Lower leg skin (tissue), 3 donors: ENCODE measurements around the gene SOX6.

Experiments
- POLR2A ChIP-seq, 2 donors: fragments of 450-650 bp; IDR thresholded peaks; one replicate each; pipeline ENCODE4 v1.6.1; 2016 to 2017; ENCODE audit warnings: antibody characterized with exemption in 2 of 2, mild to moderate bottlenecking in 1 of 2, moderate library complexity in 1 of 2
- TF ChIP-seq, protein P1 (sequence below), 3 donors: fragments of 450-650 bp; IDR thresholded peaks; one replicate each; pipeline ENCODE4 v1.5.1; 2016; ENCODE audit warnings: antibody characterized with exemption in 3 of 3, mild to moderate bottlenecking in 3 of 3, moderate library complexity in 2 of 3

DNA sequence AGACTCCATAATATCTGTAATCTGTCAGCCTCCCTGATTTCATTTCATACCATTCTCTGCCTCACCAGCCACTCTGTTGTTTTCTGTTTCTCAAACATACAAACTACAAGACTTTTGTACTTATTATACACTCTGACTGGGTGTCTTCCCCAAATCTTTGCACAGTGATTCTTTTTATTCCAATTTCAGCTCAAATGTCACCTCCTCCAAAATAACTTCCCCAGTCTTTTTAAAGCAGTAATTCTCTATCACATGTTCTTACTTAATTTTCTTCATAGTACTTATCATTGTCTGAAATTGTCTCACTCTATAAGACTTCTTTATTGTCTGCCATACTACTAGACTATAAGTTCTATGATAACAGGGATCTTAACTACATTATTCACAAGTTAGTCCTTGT lies 19.6 kb downstream of the SOX6 start:
- TF ChIP-seq, protein P1, sequence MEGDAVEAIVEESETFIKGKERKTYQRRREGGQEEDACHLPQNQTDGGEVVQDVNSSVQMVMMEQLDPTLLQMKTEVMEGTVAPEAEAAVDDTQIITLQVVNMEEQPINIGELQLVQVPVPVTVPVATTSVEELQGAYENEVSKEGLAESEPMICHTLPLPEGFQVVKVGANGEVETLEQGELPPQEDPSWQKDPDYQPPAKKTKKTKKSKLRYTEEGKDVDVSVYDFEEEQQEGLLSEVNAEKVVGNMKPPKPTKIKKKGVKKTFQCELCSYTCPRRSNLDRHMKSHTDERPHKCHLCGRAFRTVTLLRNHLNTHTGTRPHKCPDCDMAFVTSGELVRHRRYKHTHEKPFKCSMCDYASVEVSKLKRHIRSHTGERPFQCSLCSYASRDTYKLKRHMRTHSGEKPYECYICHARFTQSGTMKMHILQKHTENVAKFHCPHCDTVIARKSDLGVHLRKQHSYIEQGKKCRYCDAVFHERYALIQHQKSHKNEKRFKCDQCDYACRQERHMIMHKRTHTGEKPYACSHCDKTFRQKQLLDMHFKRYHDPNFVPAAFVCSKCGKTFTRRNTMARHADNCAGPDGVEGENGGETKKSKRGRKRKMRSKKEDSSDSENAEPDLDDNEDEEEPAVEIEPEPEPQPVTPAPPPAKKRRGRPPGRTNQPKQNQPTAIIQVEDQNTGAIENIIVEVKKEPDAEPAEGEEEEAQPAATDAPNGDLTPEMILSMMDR (IDR thresholded peaks at IDR 0.05): no peak
- no peak for TF ChIP-seq POLR2A (IDR thresholded peaks at IDR 0.05)
